SK-N-MC (cell line): ENCODE data around the gene ARHGEF37.
A peak's percentile ranks its signal among the peaks of the same experiment; 100 is the strongest.
"Not testable (repeated sequence)": the region's sequence is repeated elsewhere in the genome, so short reads cannot be mapped to it uniquely, and the experiment has no call there.

Experiments
- DNase-seq: peaks from one replicate; pipeline ENCODE4 v3.0.0-alpha.2; 2011; ENCODE audit warnings: low read depth, low spot score
- H3K27ac ChIP-seq: fragments of 200-600 bp; sonication (generic); 2 replicates; pipeline ENCODE4 v1.5.1; 2016; ENCODE audit warnings: mixed run types
- H3K36me3 ChIP-seq: fragments of 200-600 bp; sonication (generic); 2 replicates; pipeline ENCODE4 v1.6.1; 2017; ENCODE audit warnings: antibody characterized with exemption, low read length, mixed read lengths; ENCODE audit not compliant: insufficient read depth
- H3K4me3 ChIP-seq: fragments of 200-600 bp; sonication (generic); 2 replicates; pipeline ENCODE4 v1.5.1; 2016
- H3K9ac ChIP-seq: fragments of 200-600 bp; sonication (generic); 2 replicates; pipeline ENCODE4 v1.8.0; 2017; ENCODE audit warnings: mixed run types, mixed read lengths; ENCODE audit not compliant: insufficient read length
- H3K9me3 ChIP-seq: fragments of 200-600 bp; sonication (generic); 2 replicates; pipeline ENCODE4 v1.6.1; 2017; ENCODE audit warnings: low read depth, mild to moderate bottlenecking, antibody characterized with exemption, low read length, moderate library complexity, mixed read lengths
- EZH2 ChIP-seq: fragments of 200-600 bp; sonication (generic); IDR thresholded peaks from one replicate; pipeline ENCODE4 v1.6.1; 2017; ENCODE audit warnings: antibody characterized with exemption
- FOXP2 ChIP-seq: optimal IDR thresholded peaks from 2 replicates; pipeline ENCODE3; 2011; ENCODE audit warnings: mild to moderate bottlenecking, moderate library complexity; ENCODE audit not compliant: insufficient read depth; ENCODE audit errors: extremely low read length, control extremely low read depth
- POLR2AphosphoS5 ChIP-seq: IDR thresholded peaks from 2 replicates; pipeline ENCODE4 v1.6.1; 2012; ENCODE audit warnings: mild to moderate bottlenecking, low read depth, low read length, borderline replicate concordance

Gene ARHGEF37

GRCh38 chr5:149581192-149581861, at the start of gene ARHGEF37:
TSS of gene ARHGEF37 (plus strand) at chr5:149581498. CDS start at chr5:149597770, 16,272 bp downstream.
- Histone ChIP-seq H3K36me3 (no peaks in the 10 kb centered on the region), H3K9me3 (no peaks in the 10 kb centered on the region), H3K4me3 (peak within 1 kb of the TSS; percentile 69), H3K9ac (peak within 1 kb of the TSS; percentile 9), H3K27ac (no peak within 1 kb of the TSS)
- no peak for TF ChIP-seq EZH2
- no peak for DNase-seq

GRCh38 chr5:149532413-149532812, 48.9 kb upstream of the ARHGEF37 start:
- Histone ChIP-seq H3K9me3 (no peaks in the 10 kb centered on the region), H3K4me3 (no peak overlapping the region), H3K9ac (no peak overlapping the region), H3K36me3 (peaks cover 56% of the 10 kb centered on the region), H3K27ac (no peak overlapping the region)
- DNase-seq = no peak
- TF ChIP-seq EZH2 (no peak), FOXP2 (no peak), POLR2AphosphoS5 (no peak)

GRCh38 chr5:149535787-149536186, 45.5 kb upstream of the ARHGEF37 start:
- Histone ChIP-seq H3K27ac (peak overlapping the region; percentile 16; the same call in 1 of the 2 replicates), H3K36me3 (peaks cover 75% of the 10 kb centered on the region)
- not testable (repeated sequence) for H3K9ac ChIP-seq, DNase-seq, H3K4me3 ChIP-seq, H3K9me3 ChIP-seq

GRCh38 chr5:149537374-149537975, 43.8 kb upstream of the ARHGEF37 start:
- Histone ChIP-seq H3K9me3 (no peaks in the 10 kb centered on the region), H3K4me3 (no peak overlapping the region), H3K27ac (no peak overlapping the region), H3K36me3 (peaks cover 78% of the 10 kb centered on the region), H3K9ac (no peak overlapping the region)
- TF ChIP-seq EZH2 = no peak
- TF ChIP-seq FOXP2 = no peak
- TF ChIP-seq POLR2AphosphoS5 = no peak
- no peak for DNase-seq

- DNase-seq = no peak
- no peak overlapping the region for H3K4me3 ChIP-seq
- TF ChIP-seq EZH2 (no peak), POLR2AphosphoS5 (no peak)
- peaks cover 77% of the 10 kb centered on the region for H3K36me3 ChIP-seq
- H3K9me3 ChIP-seq = no peaks in the 10 kb centered on the region
- no peak overlapping the region for H3K27ac ChIP-seq
- H3K9ac ChIP-seq = no peak overlapping the region
These were observed 41.2 kb upstream of the ARHGEF37 start for GRCh38 chr5:149540089-149540488.

- Histone ChIP-seq H3K36me3 (peaks cover 77% of the 10 kb centered on the region), H3K4me3 (no peak overlapping the region), H3K9me3 (no peaks in the 10 kb centered on the region), H3K27ac (no peak overlapping the region), H3K9ac (no peak overlapping the region)
- TF ChIP-seq EZH2 (no peak), POLR2AphosphoS5 (no peak), FOXP2 (no peak)
- no peak for DNase-seq
These were observed 39.4 kb upstream of the ARHGEF37 start for GRCh38 chr5:149541893-149542292.

GRCh38 chr5:149543361-149544027, 37.8 kb upstream of the ARHGEF37 start:
- Histone ChIP-seq H3K4me3 (no peak overlapping the region), H3K9ac (no peak overlapping the region), H3K9me3 (no peaks in the 10 kb centered on the region), H3K36me3 (peaks cover 80% of the 10 kb centered on the region), H3K27ac (peak overlapping the region; percentile 29; the same call in 1 of the 2 replicates)
- DNase-seq = no peak
- TF ChIP-seq POLR2AphosphoS5 (no peak), EZH2 (no peak), FOXP2 (no peak)

- H3K9ac ChIP-seq = no peak overlapping the region
- no peak for TF ChIP-seq EZH2
- no peak for TF ChIP-seq FOXP2
- no peak for TF ChIP-seq POLR2AphosphoS5
- no peak overlapping the region for H3K27ac ChIP-seq
- no peak for DNase-seq
- no peak overlapping the region for H3K4me3 ChIP-seq
- peaks cover 81% of the 10 kb centered on the region for H3K36me3 ChIP-seq
- H3K9me3 ChIP-seq = no peaks in the 10 kb centered on the region
These were observed 37.3 kb upstream of the ARHGEF37 start for GRCh38 chr5:149544028-149544420.

GRCh38 chr5:149545327-149545726, 36.0 kb upstream of the ARHGEF37 start:
- TF ChIP-seq POLR2AphosphoS5 = no peak
- no peak for TF ChIP-seq FOXP2
- no peak for TF ChIP-seq EZH2
- H3K36me3 ChIP-seq = peaks cover 84% of the 10 kb centered on the region
- no peak overlapping the region for H3K4me3 ChIP-seq
- H3K9me3 ChIP-seq = no peaks in the 10 kb centered on the region
- DNase-seq = no peak
- no peak overlapping the region for H3K27ac ChIP-seq
- no peak overlapping the region for H3K9ac ChIP-seq
